ENCODE data around the gene SKOR2.
"Not testable (repeated sequence)": the region's sequence is repeated elsewhere in the genome, so short reads cannot be mapped to it uniquely, and the experiment has no call there.

SKOR2 gene

GRCh38 chr18:47184419-47185050 is 66.9 kb downstream of the SKOR2 start:
- no peak for DNase-seq

DNA sequence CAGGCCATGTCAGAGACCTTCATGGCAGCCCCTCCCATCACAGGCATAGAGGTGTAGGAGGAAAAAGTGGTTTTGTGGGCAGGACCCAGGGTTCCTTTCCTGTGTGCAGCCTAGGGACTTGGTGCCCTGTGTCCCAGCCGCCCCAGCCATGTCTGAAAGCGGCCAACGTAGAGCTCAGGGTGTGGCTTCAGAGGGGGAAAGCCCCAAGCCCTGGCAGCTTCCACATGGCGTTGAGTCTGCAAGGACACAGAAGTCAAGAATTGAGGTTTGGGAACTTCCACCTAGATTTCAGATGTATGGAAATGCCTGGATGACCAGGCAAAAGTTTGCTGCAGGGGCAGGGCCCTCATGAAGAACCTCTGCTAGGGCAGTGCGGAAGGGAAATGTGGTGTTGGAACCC is 69.3 kb downstream of the SKOR2 start:
- not testable (repeated sequence) for DNase-seq

DNA sequence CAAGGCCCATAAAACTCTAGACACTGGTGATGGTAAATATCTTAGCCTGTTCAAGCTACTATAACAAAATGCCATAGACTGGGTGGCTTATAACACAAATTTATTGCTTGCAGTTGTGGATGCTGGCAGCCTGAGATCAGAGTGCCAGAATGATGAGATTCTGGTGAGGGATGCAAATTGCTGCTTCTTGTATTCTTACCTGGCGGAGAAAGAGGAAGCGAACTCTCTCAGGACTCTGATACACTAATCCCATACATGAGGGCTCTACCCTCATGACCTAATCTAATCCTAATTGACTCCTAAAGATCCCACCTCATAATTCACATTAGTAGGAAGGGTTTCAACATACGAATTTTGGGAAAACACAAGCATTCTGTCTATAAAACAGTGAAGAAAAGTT is 70.7 kb downstream of the SKOR2 start:
- no peak for DNase-seq

- no peak for DNase-seq
Observed at GRCh38 chr18:47179520-47179919, 71.9 kb downstream of the SKOR2 start.

- peak; percentile 91 for DNase-seq
Observed at GRCh38 chr18:47175898-47176575, 75.4 kb downstream of the SKOR2 start, which contains the start of gene IER3IP1. Gene IER3IP1 (minus strand): TSS chr18:47176364. CDS start chr18:47176277, 87 bp downstream.

DNA sequence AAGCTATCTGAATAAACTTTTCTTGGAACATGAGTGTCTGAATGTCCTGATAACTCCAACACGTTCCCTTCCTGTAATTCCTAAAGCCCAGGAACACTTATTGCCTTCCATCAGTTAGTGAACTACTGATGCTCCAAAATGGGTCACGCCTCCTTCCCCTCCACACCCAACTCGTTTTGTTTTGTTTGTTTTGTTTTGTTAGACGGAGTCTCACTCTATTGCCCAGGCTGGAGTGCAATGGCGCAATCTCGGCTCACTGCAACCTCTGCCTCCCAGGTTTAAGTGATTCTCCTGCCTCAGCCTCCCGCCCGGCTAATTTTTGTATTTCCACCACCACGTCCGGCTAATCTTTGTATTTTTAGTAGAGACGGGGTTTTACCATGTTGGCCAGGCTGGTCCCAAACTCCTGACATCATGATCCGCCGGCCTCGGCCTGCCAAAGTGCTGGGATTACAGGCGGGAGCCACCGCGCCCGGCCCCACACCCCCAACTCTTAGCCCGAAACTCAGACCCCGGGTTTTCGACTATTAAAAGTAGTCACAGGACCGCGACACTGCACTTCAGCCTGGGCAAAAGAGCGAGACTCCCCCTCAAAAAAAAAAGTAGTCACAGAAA is 76.1 kb downstream of the SKOR2 start:
- DNase-seq: no peak

DNA sequence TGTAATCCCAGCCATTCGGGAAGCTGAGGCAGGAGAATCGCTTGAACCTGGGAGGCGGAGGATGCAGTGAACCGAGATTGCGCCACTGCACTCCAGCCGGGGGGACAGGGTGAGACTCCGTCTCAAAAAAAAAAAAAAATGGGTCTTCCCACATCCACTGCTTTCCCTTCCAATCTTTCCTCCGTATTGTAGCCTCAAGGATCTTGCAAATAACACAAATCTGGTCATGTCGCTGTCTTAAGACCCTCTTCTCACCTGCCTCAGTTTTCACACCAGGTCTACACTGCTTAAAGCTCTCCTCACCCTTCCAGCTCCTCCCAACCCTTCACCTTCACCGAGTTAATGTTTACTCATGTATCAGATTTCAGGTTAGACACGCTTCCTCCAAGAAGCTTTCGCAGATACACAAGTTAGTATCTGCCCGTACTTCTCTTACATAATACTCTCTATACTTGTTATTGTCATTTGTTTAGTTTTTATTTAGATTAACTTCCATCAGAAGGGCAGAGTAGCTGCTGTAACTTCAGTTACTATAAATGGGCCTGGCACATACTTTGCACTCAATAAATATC is 76.8 kb downstream of the SKOR2 start:
- no peak for DNase-seq

DNA sequence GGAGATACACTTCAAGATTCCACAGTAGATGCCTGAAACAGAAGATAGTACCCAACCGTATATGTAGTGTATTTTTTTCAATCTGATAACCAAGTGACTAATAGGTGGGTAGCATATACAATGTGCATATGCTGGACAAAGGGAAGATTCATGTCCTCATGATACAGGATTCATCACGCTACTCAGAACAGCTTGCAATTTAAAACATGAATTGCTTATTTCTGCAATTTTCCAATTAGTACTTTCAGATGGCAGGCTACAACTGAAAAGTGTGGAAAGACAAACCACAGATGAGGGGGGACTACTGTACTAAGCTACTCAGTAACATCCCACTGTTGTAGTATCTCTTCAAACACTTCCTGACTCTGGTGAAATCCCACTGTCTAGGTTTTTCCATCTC is 79.0 kb downstream of the SKOR2 start:
- DNase-seq: no peak

DNA sequence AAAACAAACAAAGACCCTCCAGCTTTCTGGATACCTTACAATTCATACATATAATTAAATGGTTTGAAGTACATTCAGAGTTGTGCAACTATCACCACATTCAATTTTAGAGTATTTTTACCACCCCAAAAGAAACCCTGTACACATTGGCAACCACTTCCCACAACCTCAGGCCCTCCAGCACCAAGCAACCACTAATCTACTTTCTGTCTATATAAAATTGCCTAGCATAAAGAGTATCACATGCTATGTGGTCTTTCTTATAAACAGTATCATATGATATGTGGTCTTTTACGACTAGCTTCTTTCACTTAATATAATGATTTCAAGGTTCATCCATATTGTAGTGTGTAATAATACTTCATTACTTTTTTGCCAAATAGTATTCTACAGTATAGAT is 82.5 kb downstream of the SKOR2 start:
- no peak for DNase-seq

DNA sequence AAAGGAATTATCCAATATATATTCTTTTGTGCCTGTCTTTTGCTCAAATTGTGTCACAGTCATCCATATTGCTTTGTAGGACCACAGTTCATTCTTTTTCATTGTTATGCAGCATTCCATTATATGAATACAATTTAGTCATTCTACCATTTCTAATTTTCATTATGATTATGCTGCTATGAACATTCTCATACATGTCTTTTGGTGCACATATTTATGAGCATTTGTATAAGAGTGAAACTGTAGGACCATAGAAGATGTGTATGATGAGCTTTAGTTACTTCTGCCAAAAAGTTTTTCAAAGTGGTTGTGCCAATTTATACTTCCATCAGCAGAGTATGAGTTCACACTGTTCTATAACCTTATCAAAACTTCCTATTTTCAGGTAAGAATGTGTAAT is 83.0 kb downstream of the SKOR2 start:
- no peak for DNase-seq

- DNase-seq: no peak
Observed at GRCh38 chr18:47166294-47166693, 85.2 kb downstream of the SKOR2 start.

DNA sequence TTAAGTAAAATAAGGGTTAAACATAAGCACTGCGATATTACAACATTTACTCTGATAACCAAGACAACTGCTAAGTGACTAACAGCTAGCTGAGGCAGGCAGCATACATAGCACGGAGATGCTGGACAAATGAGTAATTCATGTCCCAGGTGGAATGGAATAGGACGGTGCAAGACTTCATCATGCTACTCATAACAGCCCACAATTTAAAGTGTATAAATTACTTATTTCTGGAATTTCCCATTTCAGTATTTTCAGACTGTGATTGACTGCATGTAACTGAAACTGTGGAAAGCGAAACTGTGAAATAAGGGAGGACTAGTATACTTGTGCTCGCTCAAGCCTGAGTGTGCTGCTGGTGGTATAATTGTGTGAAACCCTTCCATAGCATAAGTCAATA is 88.2 kb downstream of the SKOR2 start:
- DNase-seq: no peak

DNA sequence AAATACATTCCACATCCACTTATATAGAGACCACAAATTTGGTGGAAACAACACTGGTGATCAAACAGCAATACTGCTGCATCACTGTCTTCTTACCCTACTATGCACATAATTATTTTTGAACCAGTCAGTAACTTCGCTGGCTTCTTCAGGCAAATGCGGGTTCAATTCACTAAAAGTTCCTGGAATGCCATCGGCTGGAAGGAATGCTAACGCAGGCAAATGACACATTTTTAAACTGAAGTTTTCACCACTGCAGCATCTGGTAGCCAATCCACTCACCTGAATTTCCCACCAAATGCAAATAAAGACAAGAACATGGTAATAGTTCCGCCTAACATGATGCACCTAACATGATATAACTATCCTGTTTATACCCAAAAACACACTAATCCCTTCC is 91.2 kb downstream of the SKOR2 start:
- no peak for DNase-seq

DNA sequence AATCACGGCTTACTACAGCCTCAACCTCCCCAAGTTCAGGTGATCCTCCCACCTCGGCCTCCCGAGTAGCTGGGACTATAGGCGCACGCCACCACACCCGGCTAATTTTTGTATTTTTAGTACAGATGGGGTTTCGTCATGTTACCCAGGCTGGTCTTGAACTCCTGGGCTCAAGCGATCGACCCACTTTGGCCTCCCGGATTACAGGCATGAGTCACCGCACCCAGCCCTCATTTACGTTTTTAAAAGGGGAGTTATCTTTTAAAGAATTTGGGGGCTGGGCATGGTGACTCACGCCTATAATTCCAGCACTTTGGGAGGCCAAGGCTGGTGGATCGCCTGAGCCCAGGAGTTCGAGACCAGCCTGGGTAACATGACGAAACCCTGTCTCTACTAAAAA is 93.1 kb downstream of the SKOR2 start:
- DNase-seq: not testable (repeated sequence)
